SK-N-SH treated with all-trans-retinoic acid at 6 μM for 48 hours (cell line): ENCODE data around the gene MKRN3.
"Not testable (repeated sequence)": the region's sequence is repeated elsewhere in the genome, so short reads cannot be mapped to it uniquely, and the experiment has no call there.

ENCODE experiments used
- ATAC-seq: fragments of 200-7000 bp; cut with Tn5 transposase; 3 replicates; pipeline ENCODE4 v1.9.1; 2020; ENCODE audit warnings: mild to moderate bottlenecking, moderate library complexity
- ARNTL ChIP-seq: fragments of 450-650 bp; formaldehyde crosslinking; IDR thresholded peaks from 2 replicates; pipeline ENCODE4 v1.5.0; 2020; ENCODE audit warnings: low read depth, mild to moderate bottlenecking, moderate library complexity, borderline replicate concordance
- BACH2 ChIP-seq: fragments of 250-450 bp; sonication (Bioruptor Pico); IDR thresholded peaks from 2 replicates; pipeline ENCODE4 v1.9.0; 2021; ENCODE audit warnings: mild to moderate bottlenecking, borderline replicate concordance
- CREB5 ChIP-seq: fragments of 250-450 bp; sonication (Bioruptor Pico); IDR thresholded peaks from 2 replicates; pipeline ENCODE4 v1.5.1; 2020; ENCODE audit warnings: low read depth, mild to moderate bottlenecking, moderate library complexity
- CSDC2 ChIP-seq: fragments of 250-450 bp; sonication (Bioruptor Pico); IDR thresholded peaks from 2 replicates; pipeline ENCODE4 v1.5.0; 2020; ENCODE audit warnings: mild to moderate bottlenecking, moderate library complexity
- ESRRG ChIP-seq: fragments of 250-450 bp; sonication (Bioruptor Pico); IDR thresholded peaks from 2 replicates; pipeline ENCODE4 v1.6.1; 2021; ENCODE audit warnings: mild to moderate bottlenecking
- GLIS3 ChIP-seq: fragments of 250-450 bp; sonication (Bioruptor Pico); IDR thresholded peaks from 2 replicates; pipeline ENCODE4 v1.5.0; 2020; ENCODE audit warnings: mild to moderate bottlenecking, moderate library complexity
- ISL1 ChIP-seq: fragments of 250-450 bp; sonication (Bioruptor Pico); IDR thresholded peaks from 2 replicates; pipeline ENCODE4 v2.1.2; 2022; ENCODE audit warnings: mild to moderate bottlenecking, moderate library complexity
- OSR1 ChIP-seq: fragments of 250-450 bp; sonication (Bioruptor Pico); IDR thresholded peaks from 2 replicates; pipeline ENCODE4 v1.8.0; 2022; ENCODE audit warnings: moderate library complexity, mild to moderate bottlenecking, inconsistent platforms
- PATZ1 ChIP-seq: fragments of 250-450 bp; sonication (Bioruptor Pico); IDR thresholded peaks from 2 replicates; pipeline ENCODE4 v1.8.0; 2020; ENCODE audit warnings: mild to moderate bottlenecking, moderate library complexity, borderline replicate concordance
- POU6F1 ChIP-seq: fragments of 250-450 bp; sonication (Bioruptor Pico); IDR thresholded peaks from 2 replicates; pipeline ENCODE4 v1.8.0; 2021; ENCODE audit warnings: low read depth, mild to moderate bottlenecking, moderate library complexity, borderline replicate concordance
- PPARA ChIP-seq: fragments of 250-450 bp; sonication (Bioruptor Pico); IDR thresholded peaks from 2 replicates; pipeline ENCODE4 v1.5.0; 2020; ENCODE audit warnings: mild to moderate bottlenecking, borderline replicate concordance
- RARB ChIP-seq: fragments of 250-450 bp; sonication (Bioruptor Pico); IDR thresholded peaks from 2 replicates; pipeline ENCODE4 v1.8.0; 2021; ENCODE audit warnings: mild to moderate bottlenecking, moderate library complexity
- SNAI2 ChIP-seq: fragments of 250-450 bp; sonication (Bioruptor Pico); IDR thresholded peaks from 2 replicates; pipeline ENCODE4 v1.5.0; 2020; ENCODE audit warnings: mild to moderate bottlenecking, moderate library complexity
- TOX ChIP-seq: fragments of 250-450 bp; sonication (Bioruptor Pico); IDR thresholded peaks from 2 replicates; pipeline ENCODE4 v1.8.0; 2021; ENCODE audit warnings: mild to moderate bottlenecking, moderate library complexity, borderline replicate concordance
- TSHZ2 ChIP-seq: fragments of 250-450 bp; sonication (Bioruptor Pico); IDR thresholded peaks from 2 replicates; pipeline ENCODE4 v1.5.0; 2020; ENCODE audit warnings: mild to moderate bottlenecking, moderate library complexity
- ZC3H10 ChIP-seq: fragments of 250-450 bp; sonication (Bioruptor Pico); IDR thresholded peaks from 2 replicates; pipeline ENCODE4 v1.5.1; 2021; ENCODE audit warnings: mild to moderate bottlenecking, moderate library complexity
- ZFP3 ChIP-seq: fragments of 250-450 bp; sonication (Bioruptor Pico); IDR thresholded peaks from 2 replicates; pipeline ENCODE4 v1.5.0; 2020; ENCODE audit warnings: mild to moderate bottlenecking, moderate library complexity
- ZFP30 ChIP-seq: fragments of 450-650 bp; formaldehyde crosslinking; IDR thresholded peaks from 2 replicates; pipeline ENCODE4 v1.5.0; 2022; ENCODE audit warnings: mild to moderate bottlenecking, moderate library complexity
- ZNF565 ChIP-seq: fragments of 450-650 bp; formaldehyde crosslinking; conservative IDR thresholded peaks from 2 replicates; pipeline ENCODE4 v1.5.0; 2020; ENCODE audit warnings: low read depth, mild to moderate bottlenecking, moderate library complexity
- ZNF70 ChIP-seq: fragments of 450-650 bp; formaldehyde crosslinking; IDR thresholded peaks from 2 replicates; pipeline ENCODE4 v1.5.0; 2020; ENCODE audit warnings: mild to moderate bottlenecking, moderate library complexity

Gene MKRN3

GRCh38 chr15:23594252-23594770, 28.8 kb downstream of the MKRN3 start (continued):
- TF ChIP-seq PATZ1 (CRISPR knock-in tag) (no peak), TOX (no peak), TSHZ2 (no peak), GLIS3 (no peak)

- no peak for ATAC-seq
- TF ChIP-seq GLIS3 (no peak), PPARA (CRISPR knock-in tag) (no peak), POU6F1 (CRISPR knock-in tag) (no peak), ISL1 (no peak), CREB5 (CRISPR knock-in tag) (no peak), ZNF565 (CRISPR knock-in tag) (no peak), TOX (no peak), ARNTL (CRISPR knock-in tag) (no peak)
- TF ChIP-seq, all 23 proteins: peak for 0
These were observed 29.9 kb downstream of the MKRN3 start for GRCh38 chr15:23595368-23595767.

GRCh38 chr15:23596736-23597135, 31.3 kb downstream of the MKRN3 start:
- TF ChIP-seq BACH2 (CRISPR knock-in tag) (no peak), ESRRG (CRISPR knock-in tag) (no peak), TSHZ2 (no peak), ZNF70 (CRISPR knock-in tag) (no peak), POU6F1 (CRISPR knock-in tag) (no peak), ZFP30 (CRISPR knock-in tag) (no peak), TOX (no peak), OSR1 (no peak), RARB (CRISPR knock-in tag) (no peak), PATZ1 (CRISPR knock-in tag) (no peak), ZFP3 (CRISPR knock-in tag) (no peak), ZC3H10 (CRISPR knock-in tag) (no peak), ZNF565 (CRISPR knock-in tag) (no peak), SNAI2 (no peak), CSDC2 (CRISPR knock-in tag) (no peak)
- TF ChIP-seq, all 23 proteins: peak for 0
- no peak for ATAC-seq

GRCh38 chr15:23597278-23597677, 31.8 kb downstream of the MKRN3 start:
- not testable (repeated sequence) for ATAC-seq
